Measurements from ENCODE around the gene PIGR.

DNA sequence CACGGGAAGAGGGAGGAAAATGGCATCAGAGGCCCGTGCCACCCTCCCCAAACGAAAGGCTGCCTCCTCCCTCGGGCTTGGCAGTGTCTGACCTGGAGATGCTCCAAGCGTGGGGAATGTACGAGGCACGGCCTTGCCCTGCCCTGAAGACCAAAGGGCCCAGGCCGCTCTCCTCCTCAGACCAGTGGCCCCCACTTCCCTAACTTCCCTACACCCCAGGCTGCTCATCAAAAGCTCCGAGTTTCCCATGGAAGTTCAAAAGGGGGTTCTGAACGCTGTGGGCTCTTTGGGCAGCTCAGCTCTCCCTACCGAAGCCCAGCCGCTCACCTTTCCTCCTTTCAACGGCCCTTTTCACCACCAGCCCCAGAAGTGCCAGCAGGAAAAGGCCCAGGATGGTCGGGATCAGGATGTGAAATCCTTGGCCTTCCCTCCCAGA lies 36.4 kb downstream of the PIGR start:
- TF ChIP-seq, protein P1, sequence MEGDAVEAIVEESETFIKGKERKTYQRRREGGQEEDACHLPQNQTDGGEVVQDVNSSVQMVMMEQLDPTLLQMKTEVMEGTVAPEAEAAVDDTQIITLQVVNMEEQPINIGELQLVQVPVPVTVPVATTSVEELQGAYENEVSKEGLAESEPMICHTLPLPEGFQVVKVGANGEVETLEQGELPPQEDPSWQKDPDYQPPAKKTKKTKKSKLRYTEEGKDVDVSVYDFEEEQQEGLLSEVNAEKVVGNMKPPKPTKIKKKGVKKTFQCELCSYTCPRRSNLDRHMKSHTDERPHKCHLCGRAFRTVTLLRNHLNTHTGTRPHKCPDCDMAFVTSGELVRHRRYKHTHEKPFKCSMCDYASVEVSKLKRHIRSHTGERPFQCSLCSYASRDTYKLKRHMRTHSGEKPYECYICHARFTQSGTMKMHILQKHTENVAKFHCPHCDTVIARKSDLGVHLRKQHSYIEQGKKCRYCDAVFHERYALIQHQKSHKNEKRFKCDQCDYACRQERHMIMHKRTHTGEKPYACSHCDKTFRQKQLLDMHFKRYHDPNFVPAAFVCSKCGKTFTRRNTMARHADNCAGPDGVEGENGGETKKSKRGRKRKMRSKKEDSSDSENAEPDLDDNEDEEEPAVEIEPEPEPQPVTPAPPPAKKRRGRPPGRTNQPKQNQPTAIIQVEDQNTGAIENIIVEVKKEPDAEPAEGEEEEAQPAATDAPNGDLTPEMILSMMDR (IDR thresholded peaks at IDR 0.05): no peak
- no peak for TF ChIP-seq POLR2A (IDR thresholded peaks at IDR 0.05)
